ENCODE data around the gene SLC6A7.

The SLC6A7 gene

DNA sequence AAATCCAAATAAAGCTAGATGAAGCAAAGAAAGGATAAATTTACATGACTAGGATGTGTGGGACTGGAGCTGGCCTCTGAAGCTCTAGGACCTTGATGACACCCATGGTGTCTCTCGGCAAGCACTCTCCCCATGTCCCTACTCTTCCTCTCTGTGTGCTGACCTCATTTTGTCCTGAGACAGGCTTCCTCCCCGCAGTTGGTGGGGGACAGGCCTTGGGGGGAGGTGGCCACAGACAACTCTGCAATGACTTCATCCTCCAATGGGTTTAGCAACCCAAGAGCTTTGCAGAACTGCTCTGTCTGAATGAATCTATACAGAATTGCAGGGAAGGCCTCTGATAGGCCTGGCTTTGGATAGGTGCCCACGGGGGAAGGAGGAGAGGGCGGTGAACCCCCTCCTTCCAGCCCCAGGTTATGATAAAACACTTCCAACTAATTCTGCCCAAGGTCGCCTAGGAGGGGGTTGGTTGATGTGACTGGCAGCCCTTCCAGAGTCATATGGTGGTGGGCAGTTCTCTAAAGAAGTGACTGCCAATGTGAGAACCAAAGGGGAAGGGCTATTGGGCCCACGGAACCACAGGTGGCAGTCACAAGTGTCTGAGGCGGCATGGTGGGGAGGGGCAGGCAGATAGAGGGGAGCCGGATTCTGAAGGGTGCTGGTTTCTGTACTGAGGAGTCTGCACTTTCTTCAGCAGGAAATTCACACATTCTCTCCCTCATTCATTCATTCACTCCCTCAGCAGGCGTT lies 6.0 kb downstream of the SLC6A7 start:
- H3K9ac ChIP-seq, result no peak overlapping the region
- no peaks in the 10 kb centered on the region for H3K79me2 ChIP-seq
- no peak overlapping the region for H2AFZ ChIP-seq
- no peaks in the 10 kb centered on the region for H3K27me3 ChIP-seq (ENCODE audit: control insufficient read depth, insufficient read depth, low read length)
- no peaks in the 10 kb centered on the region for H3K4me1 ChIP-seq
- H3K4me2 ChIP-seq (ENCODE audit: low read length), result no peak overlapping the region
- H3K4me3 ChIP-seq (ENCODE audit: low read depth, low read length), result no peak overlapping the region
- H3K27ac ChIP-seq, result no peak overlapping the region
- H3K36me3 ChIP-seq (ENCODE audit: control insufficient read depth, insufficient read depth, low read length), result no peaks in the 10 kb centered on the region
- H3K9me3 ChIP-seq (ENCODE audit: control insufficient read depth, low read length), result no peaks in the 10 kb centered on the region
- TF ChIP-seq, protein P1, sequence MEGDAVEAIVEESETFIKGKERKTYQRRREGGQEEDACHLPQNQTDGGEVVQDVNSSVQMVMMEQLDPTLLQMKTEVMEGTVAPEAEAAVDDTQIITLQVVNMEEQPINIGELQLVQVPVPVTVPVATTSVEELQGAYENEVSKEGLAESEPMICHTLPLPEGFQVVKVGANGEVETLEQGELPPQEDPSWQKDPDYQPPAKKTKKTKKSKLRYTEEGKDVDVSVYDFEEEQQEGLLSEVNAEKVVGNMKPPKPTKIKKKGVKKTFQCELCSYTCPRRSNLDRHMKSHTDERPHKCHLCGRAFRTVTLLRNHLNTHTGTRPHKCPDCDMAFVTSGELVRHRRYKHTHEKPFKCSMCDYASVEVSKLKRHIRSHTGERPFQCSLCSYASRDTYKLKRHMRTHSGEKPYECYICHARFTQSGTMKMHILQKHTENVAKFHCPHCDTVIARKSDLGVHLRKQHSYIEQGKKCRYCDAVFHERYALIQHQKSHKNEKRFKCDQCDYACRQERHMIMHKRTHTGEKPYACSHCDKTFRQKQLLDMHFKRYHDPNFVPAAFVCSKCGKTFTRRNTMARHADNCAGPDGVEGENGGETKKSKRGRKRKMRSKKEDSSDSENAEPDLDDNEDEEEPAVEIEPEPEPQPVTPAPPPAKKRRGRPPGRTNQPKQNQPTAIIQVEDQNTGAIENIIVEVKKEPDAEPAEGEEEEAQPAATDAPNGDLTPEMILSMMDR (IDR thresholded peaks at IDR 0.05), result no peak

DNA sequence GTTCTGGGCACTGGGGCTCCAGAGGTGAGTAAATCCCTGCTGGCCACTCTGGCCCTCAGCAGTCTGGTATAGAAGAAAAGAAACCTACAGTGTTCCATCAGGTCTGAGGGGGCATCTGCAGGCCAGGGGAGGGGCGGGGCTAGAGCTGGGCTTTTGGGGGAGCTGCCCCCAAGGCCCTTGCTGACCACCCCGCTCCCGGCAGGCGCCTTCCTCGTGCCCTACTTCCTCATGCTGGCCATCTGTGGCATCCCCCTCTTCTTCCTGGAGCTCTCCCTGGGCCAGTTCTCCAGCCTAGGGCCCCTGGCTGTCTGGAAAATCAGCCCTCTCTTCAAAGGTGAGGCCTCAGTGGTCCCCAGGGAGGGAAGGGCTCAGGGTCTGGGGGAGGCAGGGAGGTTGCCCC lies 6.7 kb downstream of the SLC6A7 start:
- H3K79me2 ChIP-seq, result no peaks in the 10 kb centered on the region
- H3K4me1 ChIP-seq, result no peaks in the 10 kb centered on the region
- no peak overlapping the region for H2AFZ ChIP-seq
- no peak overlapping the region for H3K27ac ChIP-seq
- no peaks in the 10 kb centered on the region for H3K27me3 ChIP-seq (ENCODE audit: control insufficient read depth, insufficient read depth, low read length)
- H3K36me3 ChIP-seq (ENCODE audit: control insufficient read depth, insufficient read depth, low read length), result no peaks in the 10 kb centered on the region
- no peak overlapping the region for H3K4me3 ChIP-seq (ENCODE audit: low read depth, low read length)
- no peak overlapping the region for H3K9ac ChIP-seq
- H3K9me3 ChIP-seq (ENCODE audit: control insufficient read depth, low read length), result no peaks in the 10 kb centered on the region
- TF ChIP-seq, protein P1 (IDR thresholded peaks at IDR 0.05), result no peak
- no peak overlapping the region for H3K4me2 ChIP-seq (ENCODE audit: low read length)

DNA sequence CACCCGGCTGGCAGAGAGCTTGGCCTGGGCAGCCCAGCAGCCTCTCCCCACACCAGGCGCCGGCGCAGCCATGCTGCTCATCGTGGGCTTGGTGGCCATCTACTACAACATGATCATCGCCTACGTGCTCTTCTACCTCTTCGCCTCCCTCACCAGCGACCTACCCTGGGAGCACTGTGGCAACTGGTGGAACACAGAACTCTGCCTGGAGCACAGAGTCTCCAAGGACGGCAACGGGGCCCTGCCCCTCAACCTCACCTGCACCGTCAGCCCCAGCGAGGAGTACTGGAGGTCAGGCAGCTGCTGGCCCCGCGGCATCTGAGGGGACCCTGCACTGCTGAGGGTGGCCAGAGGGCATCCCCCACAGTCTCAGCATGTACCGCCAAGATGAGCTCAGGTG lies 7.1 kb downstream of the SLC6A7 start:
- no peaks in the 10 kb centered on the region for H3K79me2 ChIP-seq
- H3K9me3 ChIP-seq (ENCODE audit: control insufficient read depth, low read length), result no peaks in the 10 kb centered on the region
- H3K36me3 ChIP-seq (ENCODE audit: control insufficient read depth, insufficient read depth, low read length), result no peaks in the 10 kb centered on the region
- no peak overlapping the region for H3K4me3 ChIP-seq (ENCODE audit: low read depth, low read length)
- TF ChIP-seq, protein P1 (IDR thresholded peaks at IDR 0.05), result no peak
- no peak overlapping the region for H3K4me2 ChIP-seq (ENCODE audit: low read length)
- H3K27me3 ChIP-seq (ENCODE audit: control insufficient read depth, insufficient read depth, low read length), result no peaks in the 10 kb centered on the region
- H3K4me1 ChIP-seq, result no peaks in the 10 kb centered on the region
- no peak overlapping the region for H3K27ac ChIP-seq
- H2AFZ ChIP-seq, result no peak overlapping the region
- H3K9ac ChIP-seq, result no peak overlapping the region

DNA sequence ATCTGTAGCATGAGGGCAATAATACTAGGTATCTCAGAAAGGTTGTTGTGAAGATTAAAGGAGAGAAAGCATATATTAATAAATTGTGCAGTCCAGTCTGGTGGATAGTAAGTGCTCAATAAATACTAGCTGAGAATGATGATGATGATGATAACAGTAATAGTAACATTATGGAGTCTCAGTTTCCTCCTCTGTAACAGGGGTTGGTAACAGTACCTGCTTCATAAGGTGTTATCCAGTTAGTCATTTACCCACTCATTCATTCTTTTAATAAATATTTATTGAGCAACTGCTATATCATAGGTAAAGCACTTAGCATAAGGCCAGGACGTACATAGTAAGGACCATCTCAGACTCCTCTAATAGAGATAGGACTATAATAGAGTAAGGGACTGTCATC lies 7.6 kb downstream of the SLC6A7 start:
- no peak overlapping the region for H3K27ac ChIP-seq
- H2AFZ ChIP-seq, result no peak overlapping the region
- no peaks in the 10 kb centered on the region for H3K4me1 ChIP-seq
- H3K4me3 ChIP-seq (ENCODE audit: low read depth, low read length), result no peak overlapping the region
- H3K27me3 ChIP-seq (ENCODE audit: control insufficient read depth, insufficient read depth, low read length), result no peaks in the 10 kb centered on the region
- H3K4me2 ChIP-seq (ENCODE audit: low read length), result no peak overlapping the region
- TF ChIP-seq, protein P1 (IDR thresholded peaks at IDR 0.05), result no peak
- no peaks in the 10 kb centered on the region for H3K79me2 ChIP-seq
- no peak overlapping the region for H3K9ac ChIP-seq
- H3K36me3 ChIP-seq (ENCODE audit: control insufficient read depth, insufficient read depth, low read length), result no peaks in the 10 kb centered on the region
- no peaks in the 10 kb centered on the region for H3K9me3 ChIP-seq (ENCODE audit: control insufficient read depth, low read length)

DNA sequence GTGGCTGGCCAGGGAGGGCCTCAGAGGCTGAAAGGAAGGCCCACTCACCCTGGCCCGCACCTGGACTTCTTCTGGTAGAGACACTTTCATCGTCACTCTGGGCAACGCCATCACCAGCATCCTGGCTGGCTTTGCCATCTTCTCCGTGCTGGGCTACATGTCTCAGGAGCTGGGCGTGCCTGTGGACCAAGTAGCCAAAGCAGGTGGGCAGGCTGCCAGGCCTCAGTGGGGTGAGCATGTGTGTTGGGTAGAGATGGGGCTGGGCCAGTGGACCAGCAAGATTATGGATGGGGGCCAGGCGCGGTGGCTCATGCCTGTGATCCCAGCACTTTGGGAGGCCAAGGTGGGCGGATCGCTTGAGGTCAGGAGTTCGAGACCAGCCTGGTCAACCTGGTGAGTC lies 12.6 kb downstream of the SLC6A7 start:
- H3K9ac ChIP-seq, result no peak overlapping the region
- no peaks in the 10 kb centered on the region for H3K4me1 ChIP-seq
- no peaks in the 10 kb centered on the region for H3K27me3 ChIP-seq (ENCODE audit: control insufficient read depth, insufficient read depth, low read length)
- H3K79me2 ChIP-seq, result no peaks in the 10 kb centered on the region
- no peaks in the 10 kb centered on the region for H3K9me3 ChIP-seq (ENCODE audit: control insufficient read depth, low read length)
- H3K36me3 ChIP-seq (ENCODE audit: control insufficient read depth, insufficient read depth, low read length), result no peaks in the 10 kb centered on the region
- H2AFZ ChIP-seq, result no peak overlapping the region
- H3K27ac ChIP-seq, result no peak overlapping the region
- TF ChIP-seq, protein P1 (IDR thresholded peaks at IDR 0.05), result no peak
- H3K4me3 ChIP-seq (ENCODE audit: low read depth, low read length), result no peak overlapping the region
- H3K4me2 ChIP-seq (ENCODE audit: low read length), result no peak overlapping the region

Data from parathyroid adenoma (tissue), 2 donors.